22Rv1 (cell line): Measurements from ENCODE around the gene LRRC8E.

Experiments
- H3K27ac ChIP-seq: fragments of 450-650 bp; 2 replicates; pipeline ENCODE4 v1.5.1; 2017
- CTCF ChIP-seq: fragments of 450-650 bp; IDR thresholded peaks from 2 replicates; pipeline ENCODE4 v1.5.1; 2017; ENCODE audit warnings: mild to moderate bottlenecking
- ZFX ChIP-seq: fragments of 450-650 bp; IDR thresholded peaks from 2 replicates; pipeline ENCODE4 v1.6.1; 2017; ENCODE audit warnings: antibody characterized with exemption, borderline replicate concordance

LRRC8E gene

GRCh38 chr19:7869910-7870511 lies 18.3 kb upstream of the LRRC8E start:
- H3K27ac ChIP-seq = peak overlapping the region; percentile 88
- TF ChIP-seq CTCF (no peak), ZFX (no peak)

- peak overlapping the region; percentile 91 for H3K27ac ChIP-seq
- no peak for TF ChIP-seq ZFX
Measured at GRCh38 chr19:7870571-7871436, 17.5 kb upstream of the LRRC8E start.

- TF ChIP-seq ZFX = no peak
- TF ChIP-seq CTCF = no peak
- peak overlapping the region; percentile 91 for H3K27ac ChIP-seq
Measured at GRCh38 chr19:7871437-7872305, 16.6 kb upstream of the LRRC8E start.

- peak overlapping the region; percentile 91 for H3K27ac ChIP-seq
- TF ChIP-seq CTCF = no peak
- no peak for TF ChIP-seq ZFX
Measured at GRCh38 chr19:7872306-7873204, 15.8 kb upstream of the LRRC8E start.

GRCh38 chr19:7873304-7874075 lies 14.8 kb upstream of the LRRC8E start:
- H3K27ac ChIP-seq = peak overlapping the region; percentile 91

More at GRCh38 chr19:7873304-7874075, 14.8 kb upstream of the LRRC8E start:
- TF ChIP-seq ZFX (no peak), CTCF (no peak)
